HEK293 (cell line): ENCODE data around the gene FAM9B.
"Not testable (repeated sequence)": the region's sequence is repeated elsewhere in the genome, so short reads cannot be mapped to it uniquely, and the experiment has no call there.

Experiments
- CTCF ChIA-PET: fragments of 350-600 bp; formaldehyde crosslinking; extraction: SDS; loops from one replicate; lab custom pipeline; 2021; ENCODE audit warnings: antibody characterized with exemption; lab: Yijun Ruan, JAX
- POLR2A ChIA-PET: fragments of 300-600 bp; formaldehyde crosslinking; extraction: SDS; loops from one replicate; lab custom pipeline; 2020; ENCODE audit warnings: antibody characterized with exemption, inconsistent platforms; lab: Yijun Ruan, JAX
- H3K27ac ChIP-seq: fragments of 200-500 bp; sonication (Bioruptor generic); 2 replicates; pipeline ENCODE4 v1.5.1; 2014; ENCODE audit warnings: low read depth, low read length, control low read depth, inconsistent platforms; ENCODE audit errors: extremely low read depth
- H3K36me3 ChIP-seq, 2 experiments: fragments of 200-500 bp in 1 of 2; sonication (Bioruptor generic) in 1 of 2; 1 replicate in 1 of 2; 2 replicates in 1 of 2; pipeline ENCODE4 v1.5.1; 2014 to 2017; ENCODE audit warnings: inconsistent platforms in 2 of 2, low read length in 2 of 2; ENCODE audit not compliant: control insufficient read depth in 2 of 2, insufficient read depth in 1 of 2
- H3K4me1 ChIP-seq: fragments of 200-500 bp; sonication (Bioruptor generic); 2 replicates; pipeline ENCODE4 v1.5.1; 2014; ENCODE audit warnings: mild to moderate bottlenecking, low read length, inconsistent platforms; ENCODE audit not compliant: control insufficient read depth, insufficient read depth
- H3K4me3 ChIP-seq: 2 replicates; pipeline ENCODE4 v1.5.1; 2011; ENCODE audit warnings: low read depth, mild to moderate bottlenecking, control low read depth, low read length, moderate library complexity
- H3K9me3 ChIP-seq: fragments of 200-500 bp; sonication (Bioruptor generic); 2 replicates; pipeline ENCODE4 v1.5.1; 2014; ENCODE audit warnings: low read depth, low read length, inconsistent platforms; ENCODE audit not compliant: control insufficient read depth, insufficient read depth
- ELK4 ChIP-seq: IDR thresholded peaks from 2 replicates; pipeline ENCODE4 v1.6.1; 2011; ENCODE audit warnings: mild to moderate bottlenecking, low read depth, low read length, borderline replicate concordance
- GLI2 ChIP-seq: fragments of 450-650 bp; formaldehyde crosslinking; IDR thresholded peaks from 2 replicates; pipeline ENCODE4; 2017; ENCODE audit warnings: missing biosample characterization, missing genetic modification characterization, low read depth, borderline replicate concordance
- ZBTB44 ChIP-seq: fragments of 450-650 bp; IDR thresholded peaks from 2 replicates; pipeline ENCODE4 v1.5.1; 2018; ENCODE audit warnings: missing biosample characterization, mild to moderate bottlenecking, missing genetic modification characterization
- ZNF398 ChIP-seq: fragments of 450-650 bp; formaldehyde crosslinking; IDR thresholded peaks from 2 replicates; pipeline ENCODE4 v1.5.1; 2017; ENCODE audit warnings: missing biosample characterization, missing genetic modification characterization
- ZNF521 ChIP-seq: fragments of 450-650 bp; formaldehyde crosslinking; IDR thresholded peaks from 2 replicates; pipeline ENCODE4 v1.5.1; 2017; ENCODE audit warnings: missing biosample characterization, mild to moderate bottlenecking, missing genetic modification characterization
- ZNF548 ChIP-seq: fragments of 450-650 bp; formaldehyde crosslinking; IDR thresholded peaks from 2 replicates; pipeline ENCODE4 v1.5.1; 2016; ENCODE audit warnings: missing biosample characterization, missing genetic modification characterization
- ZNF555 ChIP-seq: fragments of 450-650 bp; formaldehyde crosslinking; conservative IDR thresholded peaks from 2 replicates; pipeline ENCODE4 v1.5.1; 2017; ENCODE audit warnings: missing biosample characterization, mild to moderate bottlenecking, missing genetic modification characterization, inconsistent platforms
- ZSCAN5A ChIP-seq: fragments of 450-650 bp; formaldehyde crosslinking; IDR thresholded peaks from 2 replicates; pipeline ENCODE4 v1.5.1; 2016; ENCODE audit warnings: missing biosample characterization, missing genetic modification characterization
- TF ChIP-seq, protein P1 (sequence below): fragments of 450-650 bp; formaldehyde crosslinking; IDR thresholded peaks from 2 replicates; pipeline ENCODE4 v1.5.1; 2017; ENCODE audit warnings: missing biosample characterization, missing genetic modification characterization
- TF ChIP-seq, protein P2 (sequence below): fragments of 450-650 bp; formaldehyde crosslinking; conservative IDR thresholded peaks from 2 replicates; pipeline ENCODE4 v1.5.1; 2016; ENCODE audit warnings: low read depth, missing biosample characterization, missing genetic modification characterization
- TF ChIP-seq, protein P3 (sequence below): fragments of 450-650 bp; formaldehyde crosslinking; IDR thresholded peaks from 2 replicates; pipeline ENCODE4 v1.5.0; 2017; ENCODE audit warnings: missing biosample characterization, missing genetic modification characterization, borderline replicate concordance

Gene FAM9B

DNA sequence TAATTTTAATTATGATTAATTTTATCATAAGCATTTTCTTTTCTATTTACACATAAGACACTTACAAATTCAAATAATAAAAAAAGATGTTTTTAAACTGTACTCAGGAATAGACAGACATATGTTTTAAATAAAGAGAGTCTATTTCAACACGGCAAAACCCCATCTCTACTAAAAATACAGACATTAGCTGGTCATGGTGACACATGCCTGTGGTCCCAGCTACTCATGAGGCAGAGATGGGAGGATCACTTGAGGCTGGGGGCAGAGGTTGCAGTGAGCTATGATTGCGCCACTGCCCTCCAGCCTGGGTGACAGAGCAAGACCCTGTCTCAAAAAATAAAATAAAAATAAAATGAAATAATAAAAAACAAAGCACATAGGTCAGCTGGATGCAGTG, 14.8 kb downstream of the FAM9B start (continued):
- TF ChIP-seq, protein P1, sequence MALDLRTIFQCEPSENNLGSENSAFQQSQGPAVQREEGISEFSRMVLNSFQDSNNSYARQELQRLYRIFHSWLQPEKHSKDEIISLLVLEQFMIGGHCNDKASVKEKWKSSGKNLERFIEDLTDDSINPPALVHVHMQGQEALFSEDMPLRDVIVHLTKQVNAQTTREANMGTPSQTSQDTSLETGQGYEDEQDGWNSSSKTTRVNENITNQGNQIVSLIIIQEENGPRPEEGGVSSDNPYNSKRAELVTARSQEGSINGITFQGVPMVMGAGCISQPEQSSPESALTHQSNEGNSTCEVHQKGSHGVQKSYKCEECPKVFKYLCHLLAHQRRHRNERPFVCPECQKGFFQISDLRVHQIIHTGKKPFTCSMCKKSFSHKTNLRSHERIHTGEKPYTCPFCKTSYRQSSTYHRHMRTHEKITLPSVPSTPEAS (tag by site-specific recombination), result no peak

- CTCF ChIA-PET, result interaction anchor here (0.6 kb wide), 1 partner anchor 73 kb away, joined by 3 read pairs; no protein-coding TSS in a partner anchor
- H3K4me3 ChIP-seq, H3K36me3 ChIP-seq, H3K27ac ChIP-seq, H3K4me1 ChIP-seq, POLR2A ChIA-PET, H3K9me3 ChIP-seq: not testable (repeated sequence)
These were observed 15.6 kb downstream of the FAM9B start for GRCh38 chrX:9018332-9018731.

- H3K9me3 ChIP-seq, result no peaks in the 10 kb centered on the region
- ChIA-PET CTCF (no interaction called here), POLR2A (no interaction called here)
- no peak overlapping the region for H3K4me3 ChIP-seq
- TF ChIP-seq ZNF555, result no peak
- no peak for TF ChIP-seq ELK4
- TF ChIP-seq ZNF521 (tag by site-specific recombination), result no peak
- TF ChIP-seq ZSCAN5A (tag by site-specific recombination), result no peak
- TF ChIP-seq GLI2 (tag by site-specific recombination), result no peak
- TF ChIP-seq ZBTB44, result no peak
- TF ChIP-seq ZNF398, result no peak
- no peak for TF ChIP-seq ZNF548
- TF ChIP-seq, protein P2, sequence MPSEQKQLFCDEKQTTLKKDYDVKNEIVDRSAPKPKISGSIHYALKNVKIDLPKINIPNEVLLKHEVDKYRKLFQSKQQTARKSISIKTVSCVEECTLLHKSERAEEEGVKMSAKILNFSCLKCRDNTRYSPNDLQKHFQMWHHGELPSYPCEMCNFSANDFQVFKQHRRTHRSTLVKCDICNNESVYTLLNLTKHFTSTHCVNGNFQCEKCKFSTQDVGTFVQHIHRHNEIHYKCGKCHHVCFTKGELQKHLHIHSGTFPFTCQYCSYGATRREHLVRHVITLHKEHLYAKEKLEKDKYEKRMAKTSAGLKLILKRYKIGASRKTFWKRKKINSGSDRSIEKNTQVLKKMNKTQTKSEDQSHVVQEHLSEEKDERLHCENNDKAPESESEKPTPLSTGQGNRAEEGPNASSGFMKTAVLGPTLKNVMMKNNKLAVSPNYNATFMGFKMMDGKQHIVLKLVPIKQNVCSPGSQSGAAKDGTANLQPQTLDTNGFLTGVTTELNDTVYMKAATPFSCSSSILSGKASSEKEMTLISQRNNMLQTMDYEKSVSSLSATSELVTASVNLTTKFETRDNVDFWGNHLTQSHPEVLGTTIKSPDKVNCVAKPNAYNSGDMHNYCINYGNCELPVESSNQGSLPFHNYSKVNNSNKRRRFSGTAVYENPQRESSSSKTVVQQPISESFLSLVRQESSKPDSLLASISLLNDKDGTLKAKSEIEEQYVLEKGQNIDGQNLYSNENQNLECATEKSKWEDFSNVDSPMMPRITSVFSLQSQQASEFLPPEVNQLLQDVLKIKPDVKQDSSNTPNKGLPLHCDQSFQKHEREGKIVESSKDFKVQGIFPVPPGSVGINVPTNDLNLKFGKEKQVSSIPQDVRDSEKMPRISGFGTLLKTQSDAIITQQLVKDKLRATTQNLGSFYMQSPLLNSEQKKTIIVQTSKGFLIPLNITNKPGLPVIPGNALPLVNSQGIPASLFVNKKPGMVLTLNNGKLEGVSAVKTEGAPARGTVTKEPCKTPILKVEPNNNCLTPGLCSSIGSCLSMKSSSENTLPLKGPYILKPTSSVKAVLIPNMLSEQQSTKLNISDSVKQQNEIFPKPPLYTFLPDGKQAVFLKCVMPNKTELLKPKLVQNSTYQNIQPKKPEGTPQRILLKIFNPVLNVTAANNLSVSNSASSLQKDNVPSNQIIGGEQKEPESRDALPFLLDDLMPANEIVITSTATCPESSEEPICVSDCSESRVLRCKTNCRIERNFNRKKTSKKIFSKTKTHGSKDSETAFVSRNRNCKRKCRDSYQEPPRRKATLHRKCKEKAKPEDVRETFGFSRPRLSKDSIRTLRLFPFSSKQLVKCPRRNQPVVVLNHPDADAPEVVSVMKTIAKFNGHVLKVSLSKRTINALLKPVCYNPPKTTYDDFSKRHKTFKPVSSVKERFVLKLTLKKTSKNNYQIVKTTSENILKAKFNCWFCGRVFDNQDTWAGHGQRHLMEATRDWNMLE (tag by site-specific recombination), result no peak
- TF ChIP-seq, protein P3, sequence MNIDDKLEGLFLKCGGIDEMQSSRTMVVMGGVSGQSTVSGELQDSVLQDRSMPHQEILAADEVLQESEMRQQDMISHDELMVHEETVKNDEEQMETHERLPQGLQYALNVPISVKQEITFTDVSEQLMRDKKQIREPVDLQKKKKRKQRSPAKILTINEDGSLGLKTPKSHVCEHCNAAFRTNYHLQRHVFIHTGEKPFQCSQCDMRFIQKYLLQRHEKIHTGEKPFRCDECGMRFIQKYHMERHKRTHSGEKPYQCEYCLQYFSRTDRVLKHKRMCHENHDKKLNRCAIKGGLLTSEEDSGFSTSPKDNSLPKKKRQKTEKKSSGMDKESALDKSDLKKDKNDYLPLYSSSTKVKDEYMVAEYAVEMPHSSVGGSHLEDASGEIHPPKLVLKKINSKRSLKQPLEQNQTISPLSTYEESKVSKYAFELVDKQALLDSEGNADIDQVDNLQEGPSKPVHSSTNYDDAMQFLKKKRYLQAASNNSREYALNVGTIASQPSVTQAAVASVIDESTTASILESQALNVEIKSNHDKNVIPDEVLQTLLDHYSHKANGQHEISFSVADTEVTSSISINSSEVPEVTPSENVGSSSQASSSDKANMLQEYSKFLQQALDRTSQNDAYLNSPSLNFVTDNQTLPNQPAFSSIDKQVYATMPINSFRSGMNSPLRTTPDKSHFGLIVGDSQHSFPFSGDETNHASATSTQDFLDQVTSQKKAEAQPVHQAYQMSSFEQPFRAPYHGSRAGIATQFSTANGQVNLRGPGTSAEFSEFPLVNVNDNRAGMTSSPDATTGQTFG, result no peak
- no peaks in the 10 kb centered on the region for H3K36me3 ChIP-seq
- no peak overlapping the region for H3K27ac ChIP-seq
- no peaks in the 10 kb centered on the region for H3K4me1 ChIP-seq
These were observed 30.9 kb downstream of the FAM9B start for GRCh38 chrX:9003041-9003440.
